Thyroid gland (tissue), 4 donors: ENCODE measurements around the gene TMEM201.

ENCODE experiments used
- CTCF ChIP-seq, 6 experiments: fragments of 200-600 bp in 3 of 6; fragments of 450-650 bp in 3 of 6; sonication (generic) in 3 of 6; IDR thresholded peaks; one replicate each; pipeline ENCODE4 v1.5.1; 2016 to 2019; ENCODE audit warnings: antibody characterized with exemption in 6 of 6, mild to moderate bottlenecking in 2 of 6, inconsistent platforms in 1 of 6, moderate library complexity in 1 of 6
- POLR2A ChIP-seq, 2 donors: fragments of 450-650 bp; IDR thresholded peaks; one replicate each; pipeline ENCODE4 v1.6.1; 2017; ENCODE audit warnings: antibody characterized with exemption in 2 of 2, mild to moderate bottlenecking in 2 of 2, moderate library complexity in 1 of 2

- TF ChIP-seq POLR2A (IDR thresholded peaks at IDR 0.05) (no peak), CTCF (IDR thresholded peaks at IDR 0.05) (no peak)
Measured at GRCh38 chr1:9621032-9621431, 32.3 kb downstream of the TMEM201 start.
